ENCODE measurements around the gene DNAJB5. TPM values are rescaled to one million over a fixed set of nuclear protein-coding genes. Genes with fewer than 3 reads are reported as not detected.

The DNAJB5 gene
- total and polyA plus RNA-seq, 4 experiments from 2014 or later, result 0.73 to 2.2 (median 0.94) TPM

GRCh38 chr9:35044071-35044470, 54.5 kb downstream of the DNAJB5 start:
- Mint-ChIP-seq H3K36me3 (peaks cover 23 to 32% of the 10 kb centered on the region in 2 donors), H3K4me3 (no peak overlapping the region), H3K4me1 (peaks cover 0 to 6% (median 0%) of the 10 kb centered on the region in 4 donors), H3K27ac (peak overlapping the region in 3 of 7 donors; percentile 2 to 30 (median 17)), H3K9me3 (no peaks in the 10 kb centered on the region), H3K27me3 (no peaks in the 10 kb centered on the region)
- POLR2A ChIA-PET (ENCODE audit: partially characterized antibody), result no interaction called here
- Histone ChIP-seq H3K9me3 (ENCODE audit: control insufficient read depth in 1 of 2, low read length in 2 of 2) (no peaks in the 10 kb centered on the region), H3K36me3 (ENCODE audit: insufficient read depth, low read length) (peaks cover 10% of the 10 kb centered on the region), H3K27ac (ENCODE audit: low read depth, low read length) (no peak overlapping the region), H3K4me3 (ENCODE audit: low read length in 2 of 2) (no peak overlapping the region), H3K27me3 (ENCODE audit: insufficient read depth, low read length) (no peaks in the 10 kb centered on the region), H3K4me1 (ENCODE audit: insufficient read depth, low read length) (no peaks in the 10 kb centered on the region)
- intact Hi-C loops (cut with micrococcal nuclease), result no loop called here
- CTCF ChIA-PET (ENCODE audit: partially characterized antibody), result interaction anchor here (1.1 to 2.2 kb wide), 4 partner anchors 8 to 145 kb away, joined by 3 to 7 read pairs (median 5); no protein-coding TSS in a partner anchor
- DNase-seq, result no peak

Other genes starting within 250 kb of the DNAJB5 start
- gene PHF24, start 31.5 kb upstream of the DNAJB5 start, total RNA-seq, result not detected
- not detected for gene PHF24, start 31.5 kb upstream of the DNAJB5 start, polyA plus RNA-seq
- gene VCP, start 82.9 kb downstream of the DNAJB5 start, total RNA-seq, result 100 to 1,000 TPM; 156 to 157 TPM
- gene VCP, start 82.9 kb downstream of the DNAJB5 start, polyA plus RNA-seq, result 100 to 1,000 TPM; 195 to 206 TPM
- 10 to 100 TPM; 24.0 to 27.9 TPM for gene FANCG, start 90.2 kb downstream of the DNAJB5 start, total RNA-seq
- gene FANCG, start 90.2 kb downstream of the DNAJB5 start, polyA plus RNA-seq, result 10 to 100 TPM in 1 of 2 donors, 1 to 10 TPM in 1; 2.9 to 12.5 TPM
- gene PIGO, start 106.8 kb downstream of the DNAJB5 start, total RNA-seq, result 10 to 100 TPM; 23.4 to 29.7 TPM
- gene PIGO, start 106.8 kb downstream of the DNAJB5 start, polyA plus RNA-seq, result 10 to 100 TPM; 17.9 to 25.2 TPM
- 10 to 100 TPM; 42.9 to 45.3 TPM for gene STOML2, start 113.4 kb downstream of the DNAJB5 start, total RNA-seq
- 100 to 1,000 TPM in 1 of 2 donors, 10 to 100 TPM in 1; 92.4 to 140 TPM for gene STOML2, start 113.4 kb downstream of the DNAJB5 start, polyA plus RNA-seq
- 1 to 10 TPM; 8.6 to 9.1 TPM for gene ATOSB, start 126.1 kb downstream of the DNAJB5 start, total RNA-seq
- gene ATOSB, start 126.1 kb downstream of the DNAJB5 start, polyA plus RNA-seq, result 10 to 100 TPM in 1 of 2 donors, 1 to 10 TPM in 1; 3.7 to 10.1 TPM
- 1 to 10 TPM in 1 of 2 experiments, under 1 TPM in 1; 0.94 to 1.6 TPM for gene UNC13B, start 172.3 kb downstream of the DNAJB5 start, total RNA-seq
- gene UNC13B, start 172.3 kb downstream of the DNAJB5 start, polyA plus RNA-seq, result under 1 TPM; 0.12 to 0.26 TPM

Data from CD4-positive, alpha-beta memory T cell (primary cell).